SJSA1 (cell line): ENCODE data around the gene C9orf50. TPM values are rescaled to one million over a fixed set of nuclear protein-coding genes. Genes with fewer than 3 reads are reported as not detected.

ENCODE experiments used
- DNase-seq, 2 experiments: peaks; one replicate each; pipeline ENCODE4 v3.0.0-alpha.2; 2015 to 2020; ENCODE audit warnings: low spot score in 2 of 2, low read depth in 1 of 2
- H3K27ac ChIP-seq: fragments of 250-450 bp; sonication (Bioruptor Pico); 2 replicates; pipeline ENCODE4 v1.5.1; 2020; ENCODE audit warnings: mild to moderate bottlenecking, moderate library complexity
- H3K27me3 ChIP-seq: fragments of 250-450 bp; sonication (Bioruptor Pico); replicated peaks from 2 replicates; pipeline ENCODE4 v1.5.1; 2020; ENCODE audit warnings: mild to moderate bottlenecking, moderate library complexity
- H3K36me3 ChIP-seq: fragments of 250-450 bp; sonication (Bioruptor Pico); 2 replicates; pipeline ENCODE4 v1.5.1; 2020; ENCODE audit warnings: mild to moderate bottlenecking
- H3K4me1 ChIP-seq: fragments of 250-450 bp; sonication (Bioruptor Pico); replicated peaks from 2 replicates; pipeline ENCODE4 v1.6.1; 2021; ENCODE audit warnings: mild to moderate bottlenecking
- H3K4me3 ChIP-seq: fragments of 250-450 bp; sonication (Bioruptor Pico); 2 replicates; pipeline ENCODE4 v1.5.1; 2020; ENCODE audit warnings: mild to moderate bottlenecking
- H3K9me3 ChIP-seq: fragments of 250-450 bp; sonication (Bioruptor Pico); replicated peaks from 2 replicates; pipeline ENCODE4 v1.5.1; 2020; ENCODE audit warnings: mild to moderate bottlenecking
- total RNA-seq: library from RNA; depleted of rRNA; stranded (reverse); fragments of >200 nt; shearing (Covaris generic); gene quantifications from 2 replicates; pipeline ENCODE4 v1.2.3, GENCODE V29; 2014

The C9orf50 gene
- total RNA-seq, 1 experiment from 2014 or later = not detected

- H3K4me3 ChIP-seq = no peak overlapping the region
- no peaks in the 10 kb centered on the region for H3K9me3 ChIP-seq
- H3K27me3 ChIP-seq = no peaks in the 10 kb centered on the region
- H3K27ac ChIP-seq = no peak overlapping the region
- no peak for DNase-seq
- 0 out of 2 replicates have a peak, but pooled peaks cover 2% of the 10 kb centered on the region for H3K4me1 ChIP-seq
- H3K36me3 ChIP-seq = no peaks in the 10 kb centered on the region
Measured at GRCh38 chr9:129591916-129592315, 29.0 kb downstream of the C9orf50 start.

- no peak for DNase-seq
- Histone ChIP-seq H3K4me1 (no peaks in the 10 kb centered on the region), H3K27ac (no peak overlapping the region), H3K27me3 (no peaks in the 10 kb centered on the region), H3K36me3 (no peaks in the 10 kb centered on the region), H3K4me3 (no peak overlapping the region), H3K9me3 (no peaks in the 10 kb centered on the region)
Measured at GRCh38 chr9:129590466-129590865, 30.4 kb downstream of the C9orf50 start.

- no peak for DNase-seq
Measured at GRCh38 chr9:129587487-129588262, 33.2 kb downstream of the C9orf50 start.

GRCh38 chr9:129586685-129587084 is 34.2 kb downstream of the C9orf50 start:
- Histone ChIP-seq H3K4me1 (peaks cover 6% of the 10 kb centered on the region), H3K4me3 (no peak overlapping the region), H3K27ac (no peak overlapping the region), H3K9me3 (no peaks in the 10 kb centered on the region), H3K36me3 (no peaks in the 10 kb centered on the region), H3K27me3 (no peaks in the 10 kb centered on the region)
- no peak for DNase-seq

More at GRCh38 chr9:129587487-129588262, 33.2 kb downstream of the C9orf50 start:
- H3K4me1 ChIP-seq = peaks cover 6% of the 10 kb centered on the region
- H3K9me3 ChIP-seq = no peaks in the 10 kb centered on the region
- no peak overlapping the region for H3K27ac ChIP-seq
- no peaks in the 10 kb centered on the region for H3K27me3 ChIP-seq
- no peaks in the 10 kb centered on the region for H3K36me3 ChIP-seq
- H3K4me3 ChIP-seq = no peak overlapping the region

- Histone ChIP-seq H3K4me3 (no peak overlapping the region), H3K9me3 (no peaks in the 10 kb centered on the region), H3K4me1 (peaks cover 6% of the 10 kb centered on the region), H3K27me3 (no peaks in the 10 kb centered on the region), H3K27ac (no peak overlapping the region), H3K36me3 (no peaks in the 10 kb centered on the region)
- DNase-seq = no peak
Measured at GRCh38 chr9:129586245-129586644, 34.7 kb downstream of the C9orf50 start.

- no peak overlapping the region for H3K4me3 ChIP-seq
- DNase-seq = no peak
Measured at GRCh38 chr9:129585352-129585751, 35.5 kb downstream of the C9orf50 start.

GRCh38 chr9:129584136-129584535 is 36.8 kb downstream of the C9orf50 start:
- Histone ChIP-seq H3K36me3 (no peaks in the 10 kb centered on the region), H3K9me3 (no peaks in the 10 kb centered on the region), H3K27me3 (no peaks in the 10 kb centered on the region), H3K4me1 (peaks cover 6% of the 10 kb centered on the region), H3K27ac (no peak overlapping the region), H3K4me3 (no peak overlapping the region)
- peak; percentile 54 to 67 for DNase-seq

More at GRCh38 chr9:129585352-129585751, 35.5 kb downstream of the C9orf50 start:
- no peak overlapping the region for H3K27ac ChIP-seq
- H3K27me3 ChIP-seq = no peaks in the 10 kb centered on the region
- no peaks in the 10 kb centered on the region for H3K9me3 ChIP-seq
- H3K36me3 ChIP-seq = no peaks in the 10 kb centered on the region
- H3K4me1 ChIP-seq = peaks cover 6% of the 10 kb centered on the region

GRCh38 chr9:129583308-129584038 is 37.4 kb downstream of the C9orf50 start:
- Histone ChIP-seq H3K27me3 (no peaks in the 10 kb centered on the region), H3K36me3 (no peaks in the 10 kb centered on the region), H3K4me1 (peaks cover 6% of the 10 kb centered on the region), H3K27ac (no peak overlapping the region), H3K9me3 (no peaks in the 10 kb centered on the region), H3K4me3 (no peak overlapping the region)
- DNase-seq = no peak

- DNase-seq = no peak
- H3K9me3 ChIP-seq = no peaks in the 10 kb centered on the region
- H3K4me3 ChIP-seq = no peak overlapping the region
- H3K4me1 ChIP-seq = peaks cover 6% of the 10 kb centered on the region
- no peaks in the 10 kb centered on the region for H3K27me3 ChIP-seq
- H3K36me3 ChIP-seq = no peaks in the 10 kb centered on the region
- no peak overlapping the region for H3K27ac ChIP-seq
Measured at GRCh38 chr9:129582855-129583254, 38.0 kb downstream of the C9orf50 start.

- no peaks in the 10 kb centered on the region for H3K36me3 ChIP-seq
- no peak overlapping the region for H3K4me3 ChIP-seq
- peaks cover 12% of the 10 kb centered on the region for H3K4me1 ChIP-seq
- no peak for DNase-seq
- H3K9me3 ChIP-seq = no peaks in the 10 kb centered on the region
- H3K27ac ChIP-seq = no peak overlapping the region
- no peaks in the 10 kb centered on the region for H3K27me3 ChIP-seq
Measured at GRCh38 chr9:129581505-129582189, 39.3 kb downstream of the C9orf50 start.

GRCh38 chr9:129580211-129580915 is 40.5 kb downstream of the C9orf50 start:
- Histone ChIP-seq H3K36me3 (no peaks in the 10 kb centered on the region), H3K9me3 (no peaks in the 10 kb centered on the region), H3K4me3 (no peak overlapping the region), H3K27me3 (no peaks in the 10 kb centered on the region), H3K27ac (no peak overlapping the region), H3K4me1 (peaks cover 18% of the 10 kb centered on the region)
- no peak for DNase-seq

- DNase-seq = no peak
- Histone ChIP-seq H3K9me3 (no peaks in the 10 kb centered on the region), H3K27ac (no peak overlapping the region), H3K4me1 (peaks cover 20% of the 10 kb centered on the region), H3K4me3 (no peak overlapping the region), H3K36me3 (no peaks in the 10 kb centered on the region), H3K27me3 (no peaks in the 10 kb centered on the region)
Measured at GRCh38 chr9:129579294-129579693, 41.6 kb downstream of the C9orf50 start.
